HG03135 (cell line): Measurements from ENCODE around the gene TMEM179.

Experiments used
- ATAC-seq: cut with Tn5 transposase; IDR thresholded peaks from one replicate; pipeline ENCODE4 v1.9.1; 2021; ENCODE audit warnings: mild to moderate bottlenecking, moderate library complexity; ENCODE audit not compliant: unreplicated experiment

TMEM179 gene

DNA sequence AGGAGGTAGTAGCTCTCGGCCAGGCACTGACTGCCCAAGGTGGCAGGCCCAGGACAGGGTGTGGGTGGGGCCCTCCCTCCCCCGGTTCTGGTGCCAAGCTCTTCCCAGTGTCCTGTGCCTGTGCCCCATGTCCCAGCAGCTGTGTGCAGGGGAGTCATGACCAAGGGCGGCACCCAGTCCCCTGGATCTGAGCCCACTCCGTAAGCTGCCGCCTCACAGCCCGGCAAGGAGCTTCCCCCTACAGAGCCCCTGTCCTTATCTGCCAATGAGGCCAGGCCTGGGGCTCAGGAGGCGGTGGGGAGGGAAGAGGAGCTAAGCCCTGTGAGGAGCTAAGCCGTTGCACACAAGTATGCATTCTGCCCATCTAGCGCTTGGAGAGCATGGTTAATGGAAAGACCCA is 30.6 kb downstream of the TMEM179 start:
- no peak for ATAC-seq

DNA sequence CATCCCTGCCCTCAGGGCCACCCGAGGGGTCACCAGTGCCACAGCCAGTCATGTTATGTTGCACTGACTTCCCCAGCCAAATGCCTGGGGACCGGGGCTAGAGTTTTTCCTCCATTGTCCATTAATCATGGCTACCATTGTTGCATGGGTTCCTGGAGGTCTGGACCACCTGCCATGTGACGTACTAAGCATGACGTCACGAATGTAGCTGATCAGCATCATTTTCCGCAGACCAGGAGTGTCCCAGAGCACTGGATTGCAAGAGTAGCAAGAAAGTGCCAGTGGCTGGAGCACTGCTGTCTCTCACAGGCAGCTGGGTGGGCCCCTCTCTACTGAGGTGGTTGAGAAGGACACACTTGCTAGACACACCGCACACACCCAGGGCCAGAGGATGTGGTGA is 31.9 kb downstream of the TMEM179 start:
- no peak for ATAC-seq

DNA sequence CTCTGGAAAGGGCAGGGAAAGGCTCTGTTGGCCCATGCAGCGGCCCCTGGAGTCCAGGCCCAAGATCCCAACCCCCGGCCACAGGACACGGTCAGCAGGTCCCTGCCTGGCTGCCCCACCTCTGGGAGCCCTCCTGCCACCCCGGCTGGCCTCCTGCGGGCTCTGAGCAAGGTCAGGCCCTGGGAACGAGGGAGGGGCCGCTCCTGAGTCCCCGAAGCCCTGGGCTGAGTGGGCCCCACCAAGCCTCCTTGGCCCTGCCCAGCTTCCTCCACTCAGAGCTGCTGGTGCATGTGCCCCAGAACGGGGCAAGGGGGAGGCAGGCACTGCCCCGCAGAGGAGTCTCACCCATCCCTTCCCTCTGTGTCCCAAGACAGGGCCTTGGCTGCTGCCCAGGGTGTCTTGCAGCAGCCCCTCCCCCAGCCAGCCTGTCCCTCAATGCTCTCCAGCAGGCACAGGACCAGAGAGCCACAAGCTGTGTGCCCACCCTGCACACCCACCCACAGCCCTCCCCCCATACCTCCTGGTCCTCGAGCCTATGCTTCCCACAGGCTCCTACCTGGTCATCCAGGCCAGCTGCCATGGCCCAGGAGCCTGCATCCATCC is 32.4 kb downstream of the TMEM179 start:
- no peak for ATAC-seq

DNA sequence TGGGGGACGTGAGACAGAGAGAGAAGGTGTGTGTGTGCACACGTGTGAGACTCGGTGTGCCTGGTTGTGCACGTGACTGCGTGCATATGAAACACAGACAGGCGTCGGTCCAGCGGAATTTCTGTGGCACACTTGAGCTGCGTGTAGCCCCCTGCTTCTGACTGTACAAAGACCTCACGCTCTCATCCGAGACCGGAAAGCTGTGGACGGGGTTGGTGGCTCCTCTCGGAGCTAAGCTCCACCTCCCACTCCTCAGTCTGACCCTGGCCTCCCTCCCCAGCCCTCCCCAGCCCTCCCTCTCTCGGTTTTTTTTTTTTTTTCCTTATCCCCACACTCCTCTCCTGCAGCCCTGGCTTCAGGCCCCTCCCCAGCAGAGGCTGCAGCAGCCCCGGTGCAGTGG is 33.3 kb downstream of the TMEM179 start:
- ATAC-seq, result no peak

DNA sequence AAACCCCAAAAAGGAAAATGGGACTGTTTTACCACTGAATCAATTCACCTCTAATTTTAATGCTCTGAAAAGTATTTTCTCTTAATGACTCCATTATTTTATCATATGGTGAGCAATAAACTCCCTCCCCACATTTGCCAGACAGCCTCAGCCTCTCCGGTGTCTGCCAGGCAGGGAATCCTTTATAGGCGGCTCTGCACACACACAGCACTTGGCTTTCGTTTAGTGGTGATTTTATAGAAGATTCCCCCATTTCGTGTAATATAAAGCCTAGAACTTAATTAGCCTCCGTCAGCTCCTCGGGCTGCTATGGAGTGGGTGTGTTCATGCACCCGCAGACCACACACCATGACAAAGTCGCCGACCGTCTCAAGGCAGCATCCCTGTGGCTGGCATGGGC is 35.1 kb downstream of the TMEM179 start:
- no peak for ATAC-seq

DNA sequence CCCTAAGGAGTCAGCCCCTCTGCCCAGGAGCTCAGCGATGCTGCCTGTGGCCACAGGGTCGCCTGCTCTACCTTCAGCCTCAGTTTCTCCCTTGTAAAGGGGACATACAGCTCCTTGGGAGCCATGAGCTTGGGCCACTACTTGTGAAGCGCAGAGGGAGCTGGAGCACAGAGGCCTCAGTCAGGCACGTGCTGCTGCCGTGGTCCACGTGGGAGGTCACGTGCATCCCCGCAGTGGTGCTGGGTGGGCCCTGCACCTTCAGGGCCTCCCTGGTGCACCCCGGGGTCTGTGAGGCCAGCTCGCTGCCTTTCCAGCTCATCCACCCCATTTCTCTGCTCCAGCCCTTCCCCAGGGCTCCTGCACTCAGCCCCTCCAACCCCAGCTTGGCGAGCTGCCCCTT is 36.0 kb downstream of the TMEM179 start:
- ATAC-seq, result no peak

DNA sequence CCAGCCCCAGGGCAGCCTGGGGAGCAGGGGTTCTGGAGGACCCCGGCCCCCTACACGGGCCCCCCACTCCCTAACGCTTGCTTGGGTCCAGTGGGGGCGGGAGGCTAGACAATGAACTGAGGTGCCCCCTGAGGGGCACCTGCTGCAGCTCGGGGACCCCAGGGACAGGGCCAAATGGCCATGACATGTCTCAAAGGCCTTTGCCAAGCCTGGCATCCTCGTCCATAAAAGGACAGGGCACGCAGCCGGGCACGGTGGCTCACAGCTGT is 36.7 kb downstream of the TMEM179 start:
- ATAC-seq, result no peak

DNA sequence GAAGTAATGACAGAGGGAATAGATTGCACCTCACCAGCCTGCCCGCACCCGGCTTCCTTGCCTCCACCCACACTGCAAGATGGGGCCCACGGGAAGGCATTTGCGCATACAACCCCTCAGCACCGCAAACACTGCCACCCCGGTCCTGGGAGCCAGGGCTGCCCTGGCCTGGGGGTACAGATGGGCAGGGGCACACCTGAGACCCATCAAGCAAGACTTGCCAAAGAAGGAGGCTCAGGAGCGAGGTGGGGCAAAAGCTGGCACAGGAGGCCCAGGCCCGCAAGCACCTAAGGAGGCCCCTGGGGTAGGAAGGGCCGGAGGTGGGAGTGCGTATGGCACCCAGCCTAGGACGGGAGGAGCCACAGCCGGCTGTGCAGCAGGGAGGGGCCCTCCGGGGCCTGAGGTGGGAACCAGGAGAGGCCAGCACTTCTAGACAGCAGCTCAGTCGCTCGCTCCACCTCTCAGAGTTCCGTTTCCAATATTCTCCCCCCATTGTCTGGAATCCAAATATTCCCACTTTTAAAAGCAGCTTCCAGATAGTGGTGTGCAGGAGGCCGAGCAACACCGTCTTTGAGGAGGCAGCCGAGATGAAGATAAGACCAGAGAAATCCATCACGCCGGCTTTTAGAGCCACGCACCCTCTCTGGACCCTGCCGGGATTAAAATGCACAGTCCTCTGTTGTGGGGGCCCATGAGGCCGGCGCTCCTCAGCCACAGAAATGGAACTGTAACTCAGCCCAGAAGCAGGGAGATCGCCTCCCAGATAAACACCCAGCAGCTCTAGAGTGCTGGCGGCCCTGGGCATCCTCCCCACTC is 37.2 kb downstream of the TMEM179 start:
- no peak for ATAC-seq

DNA sequence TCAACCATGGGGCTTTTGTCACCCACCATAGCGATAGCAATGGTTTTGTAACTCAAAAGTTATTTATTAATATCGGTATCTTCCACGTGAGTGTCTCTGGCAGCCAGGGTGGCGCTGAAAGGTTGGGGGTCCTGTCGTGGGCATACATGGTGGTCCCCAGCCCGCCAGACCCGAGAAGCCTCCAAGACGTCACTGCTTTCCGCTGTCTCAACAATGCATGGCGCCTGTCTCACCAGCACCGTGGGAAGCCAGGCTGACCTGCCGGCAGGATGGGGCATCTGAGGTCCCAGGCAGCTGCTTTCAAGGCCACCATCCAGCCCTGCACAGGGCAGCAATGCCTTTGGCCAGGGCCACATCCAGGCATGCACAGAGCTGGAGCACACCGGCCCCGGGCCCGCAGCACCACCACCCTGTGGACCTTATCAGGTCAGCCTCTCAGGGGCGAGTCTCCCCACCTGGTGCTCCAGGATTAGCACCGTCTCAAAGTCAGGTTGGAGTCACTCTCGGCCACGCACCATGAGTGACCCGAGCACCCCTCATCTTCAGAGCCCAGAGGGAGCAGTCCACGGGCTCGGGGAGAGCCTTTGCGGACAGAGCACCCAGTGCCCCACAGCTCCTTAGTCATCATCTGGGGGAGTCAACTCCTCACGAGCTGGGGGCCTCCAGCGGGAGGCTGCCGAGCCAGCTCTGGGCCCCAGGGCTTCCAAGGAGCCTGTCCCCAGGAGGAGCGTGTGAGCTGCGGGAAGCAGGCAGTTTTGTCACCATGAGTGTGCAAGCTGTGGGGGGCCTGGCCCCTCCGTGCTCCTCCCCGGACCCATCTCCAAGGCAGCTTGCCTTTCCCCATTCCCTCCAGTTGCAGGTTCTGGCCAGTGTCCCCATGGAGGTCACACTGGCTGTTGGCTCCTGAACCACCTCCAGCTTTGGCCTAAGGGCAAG is 39.6 kb downstream of the TMEM179 start:
- no peak for ATAC-seq

DNA sequence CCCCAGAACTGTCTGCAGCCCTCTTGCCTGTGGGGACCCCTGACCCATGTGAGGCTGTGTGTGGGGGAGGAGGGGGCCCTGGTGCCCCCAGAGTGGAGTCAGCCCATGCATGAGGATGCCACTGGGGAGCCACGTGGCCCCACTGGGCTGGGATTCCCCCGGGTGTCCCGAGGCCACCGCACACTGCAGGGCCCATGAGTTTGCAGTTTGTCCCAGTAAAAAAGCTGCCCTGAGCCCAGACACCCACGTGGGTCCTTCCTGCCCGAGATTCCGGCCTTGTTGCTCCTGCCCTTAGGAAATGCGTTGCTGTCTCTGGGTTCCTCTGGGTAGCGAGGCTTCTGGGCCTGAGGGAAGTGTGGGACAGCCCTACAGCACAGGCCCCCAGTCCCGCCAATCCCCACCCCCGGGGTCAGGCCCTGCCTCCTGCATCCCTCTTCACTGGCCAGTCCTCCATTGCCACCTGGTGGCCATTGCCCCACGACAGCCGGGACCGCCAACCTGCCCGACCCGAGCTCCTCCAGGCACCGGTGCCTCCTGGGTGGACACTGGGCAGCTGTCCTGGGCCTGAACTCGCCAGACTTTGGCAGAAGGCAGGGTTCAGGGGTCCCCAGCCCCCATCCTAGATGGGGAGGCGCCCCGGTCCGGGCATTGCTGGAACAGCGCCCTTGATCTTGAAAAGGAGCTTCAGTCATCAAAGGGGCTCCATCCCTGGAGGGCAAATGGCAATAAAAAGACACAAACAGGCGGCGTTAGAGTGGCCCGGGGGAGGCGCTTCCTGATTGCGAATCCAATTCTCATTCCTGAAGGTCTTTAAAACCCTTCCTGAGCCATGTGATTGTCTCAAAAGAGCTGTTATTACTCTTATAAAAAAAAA is 40.6 kb downstream of the TMEM179 start:
- no peak for ATAC-seq

DNA sequence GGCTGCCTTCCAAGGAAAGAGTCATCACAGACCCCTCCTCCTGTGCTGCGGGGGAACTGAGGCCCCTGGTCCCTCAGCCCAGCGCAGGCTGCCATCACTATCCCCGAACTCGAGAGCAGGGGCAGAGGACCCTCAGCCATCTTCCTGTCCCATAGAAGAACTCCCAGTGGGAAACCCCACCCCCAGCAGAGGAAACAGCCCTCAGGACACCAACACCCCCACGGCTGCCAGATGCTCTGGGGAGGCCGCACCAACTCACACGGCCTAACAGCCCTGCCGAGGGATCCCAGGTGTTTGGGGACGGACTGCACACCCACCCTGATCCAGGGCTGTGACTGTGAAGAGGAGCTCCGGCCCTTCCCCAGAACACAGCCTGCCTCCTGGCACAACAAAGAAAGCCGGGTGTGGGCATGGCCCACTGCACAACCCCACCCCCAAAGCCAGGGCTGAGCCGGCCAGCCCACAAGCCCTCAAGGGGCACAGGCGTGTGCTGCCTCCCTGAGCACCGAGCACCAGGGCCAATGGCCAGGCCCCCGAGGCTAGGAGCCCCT is 41.3 kb downstream of the TMEM179 start:
- no peak for ATAC-seq

DNA sequence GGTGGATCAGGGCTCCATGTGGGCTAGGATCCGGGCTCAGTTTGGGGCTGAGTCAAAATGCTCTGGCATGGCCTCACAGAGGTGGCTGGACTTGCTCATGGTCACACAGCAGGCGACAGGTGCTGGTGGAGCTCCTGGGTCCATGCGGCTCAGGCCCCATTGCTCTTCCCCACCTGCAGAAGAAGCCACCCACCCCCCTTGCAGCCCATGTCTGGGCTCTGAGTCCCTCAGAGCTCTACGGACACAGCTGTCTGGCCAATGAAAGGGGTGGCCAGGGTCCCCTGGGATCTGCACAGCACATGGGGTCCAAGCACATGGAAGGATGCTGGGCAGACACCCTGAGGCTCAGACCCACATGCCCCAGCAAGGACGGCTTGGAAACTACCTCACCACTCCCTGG is 42.0 kb downstream of the TMEM179 start:
- no peak for ATAC-seq

DNA sequence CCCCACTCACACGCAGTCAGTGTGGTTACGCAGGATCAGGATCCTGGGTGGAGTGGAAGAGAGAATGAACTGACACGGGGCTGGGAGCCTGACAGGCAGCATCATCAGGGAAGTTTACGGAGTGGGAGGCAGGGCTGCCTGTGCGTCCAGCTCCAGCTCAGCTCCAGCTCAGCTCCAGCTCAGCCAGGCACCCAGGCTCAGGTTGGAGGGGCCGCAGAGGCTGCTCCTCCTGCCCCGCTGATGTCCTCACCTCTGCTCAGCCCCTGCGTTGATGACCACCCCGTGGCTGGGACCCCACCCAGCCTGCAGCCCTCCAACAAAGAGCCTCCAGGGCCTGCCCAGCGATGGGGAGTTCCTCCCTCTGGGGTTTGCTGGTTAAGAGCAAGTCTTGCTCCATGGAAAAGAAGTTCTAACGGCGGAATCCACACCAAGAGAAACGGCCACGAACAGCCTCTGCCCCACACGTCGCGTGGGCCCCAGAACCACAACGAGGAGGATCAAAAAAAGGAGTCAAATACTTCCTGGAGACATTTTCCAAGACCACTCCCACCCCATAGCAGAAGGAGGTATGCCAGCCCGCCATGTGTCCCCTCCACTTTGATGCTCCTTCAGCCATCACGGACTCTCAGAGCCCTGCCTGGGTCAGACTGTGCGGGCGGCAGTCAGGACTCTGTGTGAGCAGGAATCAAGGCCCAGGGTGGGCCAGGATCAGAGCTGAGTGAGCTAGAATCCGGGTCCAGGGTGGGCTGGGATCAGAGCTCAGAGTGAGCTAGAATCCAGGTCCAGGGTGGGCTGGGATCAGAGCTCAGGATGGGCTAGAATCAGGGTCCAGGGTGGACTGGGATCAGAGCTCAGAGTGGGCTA is 42.7 kb downstream of the TMEM179 start:
- no peak for ATAC-seq

DNA sequence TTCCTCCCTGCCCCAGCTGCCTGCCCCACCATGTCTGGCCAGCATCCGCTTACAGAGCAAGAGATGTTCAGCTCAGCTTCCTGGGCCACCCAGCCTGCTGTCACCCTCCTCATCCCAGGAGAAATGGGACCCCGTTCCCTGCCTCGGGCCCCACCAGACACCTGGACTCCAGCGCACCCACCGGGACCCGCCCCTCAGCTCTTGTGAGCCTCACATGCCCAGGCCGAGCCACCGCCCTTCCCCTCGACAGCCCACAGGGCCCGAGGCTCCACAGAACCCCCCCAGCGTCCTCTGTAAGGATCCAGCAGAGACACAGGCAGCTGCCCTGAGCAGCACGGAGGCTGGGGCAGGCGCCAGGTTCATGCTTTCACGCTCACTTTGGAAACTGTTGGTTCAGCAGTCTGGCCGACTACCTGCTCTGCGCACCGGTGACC is 43.4 kb downstream of the TMEM179 start:
- ATAC-seq, result no peak

DNA sequence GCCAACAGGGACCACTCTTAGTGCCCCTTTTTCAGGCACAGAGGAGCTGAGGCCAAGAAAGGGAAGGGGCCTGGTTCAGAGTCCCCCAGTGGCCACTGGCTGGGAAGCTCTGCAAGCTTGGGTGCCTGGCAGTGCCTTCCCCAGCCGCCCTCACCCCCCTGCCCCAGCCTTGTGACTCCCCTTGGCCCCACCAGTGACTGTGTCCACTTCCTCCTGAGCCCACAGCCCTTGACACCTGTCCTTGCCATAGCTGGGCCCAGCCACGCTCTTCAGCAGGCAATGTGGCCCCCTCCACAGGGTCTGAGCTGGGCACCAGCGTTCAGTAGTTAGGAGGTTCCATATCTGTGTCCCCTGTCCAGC is 44.0 kb downstream of the TMEM179 start:
- ATAC-seq, result no peak

DNA sequence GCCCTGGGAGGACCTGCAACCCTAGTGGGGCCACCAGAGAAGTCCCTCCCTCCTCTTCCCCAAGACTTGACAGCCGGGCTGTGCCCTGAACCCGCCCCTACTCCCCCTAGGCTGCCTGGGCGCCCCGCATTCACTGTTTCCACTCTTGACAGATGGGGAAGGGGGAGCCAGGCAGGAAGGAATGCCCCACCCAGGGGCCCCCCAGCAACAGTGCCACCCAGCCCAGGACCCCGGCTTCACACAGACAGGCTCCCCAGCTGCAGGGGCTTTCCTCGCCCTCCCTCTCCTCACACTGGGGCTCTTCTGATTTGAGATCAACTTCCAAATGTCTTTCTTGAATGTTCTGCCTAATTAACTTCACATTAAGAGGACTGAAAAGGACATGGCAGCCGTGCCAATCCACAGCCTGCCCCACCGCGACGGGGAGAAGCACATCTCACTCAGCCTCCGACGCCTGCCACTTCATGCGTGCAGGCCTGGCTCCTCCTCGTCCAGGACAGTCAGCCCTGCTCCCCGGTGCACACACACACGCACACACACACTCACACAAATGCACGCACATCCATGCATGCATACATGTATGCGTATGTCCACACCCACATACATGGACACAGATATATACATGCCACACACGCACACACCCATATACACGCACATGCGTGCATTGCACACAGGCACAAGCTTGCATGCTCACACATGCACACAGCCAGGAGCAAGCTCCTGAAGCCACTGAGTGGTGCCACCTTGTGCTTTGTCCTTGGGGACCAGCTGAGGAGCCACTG is 44.6 kb downstream of the TMEM179 start:
- ATAC-seq, result no peak

DNA sequence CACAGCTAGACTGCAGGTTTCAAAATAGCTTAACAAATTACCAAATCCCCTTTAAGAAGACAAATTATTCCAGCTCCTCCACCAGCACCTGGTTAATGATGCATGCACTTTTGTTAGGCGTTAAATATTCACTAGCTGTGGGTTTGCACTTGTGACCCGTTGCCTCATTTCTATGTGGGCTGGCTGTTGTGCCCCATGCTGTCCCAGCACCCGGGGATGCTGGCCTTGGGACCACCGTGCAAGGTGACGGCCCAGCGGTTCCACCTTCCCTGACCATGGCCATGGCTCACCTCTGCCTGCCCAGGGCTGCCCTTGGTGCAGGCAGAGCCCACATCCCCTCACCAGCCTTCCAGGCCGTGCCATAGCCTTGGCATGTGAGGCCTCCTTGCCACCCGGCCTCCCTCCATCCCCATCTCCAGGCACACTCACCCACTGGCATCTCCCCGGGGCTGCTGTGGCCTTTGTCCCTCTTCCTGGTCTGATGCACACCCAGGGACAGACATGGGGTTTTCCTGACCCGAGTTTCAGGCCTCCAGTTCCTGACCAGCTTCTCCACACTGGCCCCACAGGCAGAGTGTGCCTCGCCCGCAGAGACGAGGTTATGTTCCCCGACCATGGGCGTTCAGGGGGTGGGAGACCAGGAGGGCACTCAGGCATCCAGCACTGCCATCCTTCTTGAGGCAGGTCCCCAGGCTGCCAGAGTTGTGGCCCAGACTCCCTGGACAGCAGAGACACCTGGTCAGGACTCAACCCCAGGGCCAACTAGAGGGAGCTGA is 45.4 kb downstream of the TMEM179 start:
- ATAC-seq, result no peak
